AG09309 (cell line): ENCODE measurements around the gene EREG.

Source experiments
- DNase-seq: peaks from one replicate; pipeline ENCODE4 v3.0.0-alpha.2; 2010; ENCODE audit warnings: low read depth
- H3K4me3 ChIP-seq: 2 replicates; pipeline ENCODE4 v1.5.1; 2011; ENCODE audit warnings: mild to moderate bottlenecking, low read depth, low read length, moderate library complexity; ENCODE audit not compliant: control insufficient read depth
- TF ChIP-seq, protein P1 (sequence below): IDR thresholded peaks from 2 replicates; pipeline ENCODE4 v1.5.1; 2011; ENCODE audit warnings: mild to moderate bottlenecking, low read depth, low read length, inconsistent platforms; ENCODE audit not compliant: insufficient read depth, control insufficient read depth; ENCODE audit errors: missing control alignments

The EREG gene

DNA sequence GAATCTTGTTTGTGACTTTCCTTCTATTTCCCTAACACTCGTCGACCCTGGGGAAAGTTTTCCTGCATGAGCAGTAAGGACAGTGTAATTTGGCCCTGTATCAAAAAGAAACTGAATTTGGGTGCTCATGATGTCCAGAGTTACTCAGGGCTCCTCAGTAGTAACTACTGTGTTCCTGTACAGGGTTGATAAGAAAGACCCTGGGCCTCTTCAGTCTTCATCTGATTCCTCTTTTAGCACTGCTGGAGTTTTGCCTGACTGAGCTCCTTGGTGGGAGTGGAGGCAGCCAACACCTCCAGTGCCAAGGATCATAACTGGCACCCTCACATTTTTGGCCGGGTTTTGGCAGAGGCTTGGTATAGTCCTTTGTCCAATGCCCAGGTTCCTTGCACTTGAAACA lies 72.9 kb downstream of the EREG start:
- TF ChIP-seq, protein P1, sequence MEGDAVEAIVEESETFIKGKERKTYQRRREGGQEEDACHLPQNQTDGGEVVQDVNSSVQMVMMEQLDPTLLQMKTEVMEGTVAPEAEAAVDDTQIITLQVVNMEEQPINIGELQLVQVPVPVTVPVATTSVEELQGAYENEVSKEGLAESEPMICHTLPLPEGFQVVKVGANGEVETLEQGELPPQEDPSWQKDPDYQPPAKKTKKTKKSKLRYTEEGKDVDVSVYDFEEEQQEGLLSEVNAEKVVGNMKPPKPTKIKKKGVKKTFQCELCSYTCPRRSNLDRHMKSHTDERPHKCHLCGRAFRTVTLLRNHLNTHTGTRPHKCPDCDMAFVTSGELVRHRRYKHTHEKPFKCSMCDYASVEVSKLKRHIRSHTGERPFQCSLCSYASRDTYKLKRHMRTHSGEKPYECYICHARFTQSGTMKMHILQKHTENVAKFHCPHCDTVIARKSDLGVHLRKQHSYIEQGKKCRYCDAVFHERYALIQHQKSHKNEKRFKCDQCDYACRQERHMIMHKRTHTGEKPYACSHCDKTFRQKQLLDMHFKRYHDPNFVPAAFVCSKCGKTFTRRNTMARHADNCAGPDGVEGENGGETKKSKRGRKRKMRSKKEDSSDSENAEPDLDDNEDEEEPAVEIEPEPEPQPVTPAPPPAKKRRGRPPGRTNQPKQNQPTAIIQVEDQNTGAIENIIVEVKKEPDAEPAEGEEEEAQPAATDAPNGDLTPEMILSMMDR, result no peak
- no peak overlapping the region for H3K4me3 ChIP-seq
- DNase-seq, result no peak
